CD4-positive, alpha-beta T cell treated with Interleukin-15 for 4 hours (primary cell): ENCODE measurements around the gene GPX2.

Experiments
- DNase-seq: peaks from one replicate; pipeline ENCODE4 v3.0.0-alpha.2; 2020; ENCODE audit warnings: low spot score

The GPX2 gene

GRCh38 chr14:64942531-64943111 lies at the start of gene GPX2:
TSS of gene GPX2 (minus strand) at chr14:64942745. CDS start at chr14:64942726, 19 bp downstream.
- no peak for DNase-seq

GRCh38 chr14:64990939-64991338 lies 48.4 kb upstream of the GPX2 start:
- no peak for DNase-seq

DNA sequence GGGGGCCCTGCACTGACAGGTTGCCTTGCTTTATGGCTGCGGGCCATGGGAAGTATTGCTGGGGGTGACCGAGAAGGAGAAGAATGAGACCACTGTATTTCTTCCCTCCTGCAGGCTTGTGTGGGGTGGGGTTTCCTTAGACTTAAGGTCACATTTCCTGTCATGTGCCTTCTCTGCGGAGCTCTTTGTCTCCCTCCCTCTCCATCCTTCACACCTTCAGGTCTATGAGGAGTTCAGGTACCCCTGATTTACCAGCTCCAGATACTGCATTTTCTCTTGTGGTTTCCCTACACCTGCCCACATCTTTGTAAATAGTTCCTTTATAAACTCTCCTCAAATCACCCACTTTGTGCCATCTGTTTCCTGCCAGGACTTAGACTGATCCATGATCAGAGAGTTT lies 47.8 kb upstream of the GPX2 start:
- peak; percentile 31 for DNase-seq

DNA sequence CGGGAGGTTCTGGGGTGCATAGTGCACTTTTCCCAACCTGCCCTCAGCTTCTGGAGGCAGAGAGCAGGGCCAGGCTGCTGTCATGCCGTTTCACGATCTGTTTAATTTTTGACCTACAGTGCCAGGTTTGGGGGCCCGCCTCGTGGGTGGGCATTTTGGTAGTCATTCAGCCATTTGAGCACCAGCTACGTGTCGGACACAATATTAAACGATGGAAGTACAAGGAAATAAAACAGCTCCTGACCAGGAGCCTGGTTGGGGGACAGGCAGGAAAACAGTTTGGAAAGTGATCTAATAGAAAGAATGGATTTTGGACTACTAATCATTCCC lies 44.9 kb upstream of the GPX2 start:
- no peak for DNase-seq

DNA sequence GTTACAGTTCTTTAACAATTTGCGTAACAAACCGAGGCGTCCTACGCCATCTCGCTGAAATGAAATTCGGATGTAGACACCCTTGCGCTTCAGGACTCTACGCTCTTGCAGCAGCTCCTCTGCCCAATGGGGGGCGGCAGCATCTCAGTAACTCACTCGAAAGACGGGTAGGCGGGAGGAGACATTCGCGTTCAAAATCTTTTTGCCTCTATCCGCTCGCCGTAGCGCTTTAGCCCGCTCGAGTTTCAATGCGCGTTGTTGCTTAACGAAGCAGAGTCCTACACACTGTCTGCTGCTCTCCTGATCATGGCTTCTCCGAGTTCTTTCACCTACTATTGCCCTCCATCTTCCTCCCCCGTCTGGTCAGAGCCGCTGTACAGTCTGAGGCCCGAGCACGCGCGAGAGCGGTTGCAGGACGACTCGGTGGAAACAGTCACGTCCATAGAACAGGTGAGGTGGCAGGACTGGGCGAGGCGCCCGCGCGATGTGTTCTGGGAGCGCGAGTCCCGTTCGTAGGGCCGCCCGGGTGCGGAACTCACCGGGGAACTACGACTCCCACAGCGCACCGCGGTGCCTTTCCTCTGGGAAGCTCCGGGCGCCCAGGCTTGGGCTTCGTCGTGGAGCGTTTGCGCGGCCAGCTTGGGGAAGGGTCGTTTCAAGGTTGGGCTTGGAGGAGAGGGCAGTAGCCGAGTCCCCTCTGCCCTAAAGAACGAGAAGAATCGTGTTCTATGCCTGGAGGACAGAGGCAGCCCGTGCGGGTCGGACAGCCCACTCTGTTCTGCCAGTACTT lies 44.3 kb upstream of the GPX2 start, which contains the start of gene FNTB:
TSS of gene FNTB (plus strand) at position 248 of the 790 bp plus-strand sequence. CDS start at position 307, 59 bp downstream.
- DNase-seq, result peak; percentile 96

GRCh38 chr14:64983439-64984310 lies 41.1 kb upstream of the GPX2 start:
- peak; percentile 56 for DNase-seq

GRCh38 chr14:64979336-64980074 lies 37.0 kb upstream of the GPX2 start:
- DNase-seq, result no peak

DNA sequence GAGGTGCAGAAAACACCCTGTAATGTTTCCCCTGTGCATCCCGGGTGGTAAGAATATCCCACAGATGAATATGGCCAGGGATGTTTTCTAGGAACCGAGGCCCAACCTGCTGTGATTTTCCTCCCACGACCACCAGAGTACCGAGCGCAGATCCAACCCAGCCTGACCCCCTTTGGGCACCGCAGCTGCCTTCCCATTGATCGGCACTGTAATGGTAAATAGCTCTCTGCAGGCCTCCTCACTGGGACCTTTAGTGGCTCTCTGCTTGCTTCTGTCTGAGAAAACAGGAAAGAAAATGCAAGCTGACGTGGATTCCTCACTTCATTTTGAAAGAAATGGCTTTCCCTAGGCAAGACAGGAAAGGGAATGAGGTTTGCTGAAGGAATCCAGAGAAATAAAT lies 32.0 kb upstream of the GPX2 start:
- no peak for DNase-seq

GRCh38 chr14:64973826-64974225 lies 31.3 kb upstream of the GPX2 start:
- DNase-seq, result no peak

DNA sequence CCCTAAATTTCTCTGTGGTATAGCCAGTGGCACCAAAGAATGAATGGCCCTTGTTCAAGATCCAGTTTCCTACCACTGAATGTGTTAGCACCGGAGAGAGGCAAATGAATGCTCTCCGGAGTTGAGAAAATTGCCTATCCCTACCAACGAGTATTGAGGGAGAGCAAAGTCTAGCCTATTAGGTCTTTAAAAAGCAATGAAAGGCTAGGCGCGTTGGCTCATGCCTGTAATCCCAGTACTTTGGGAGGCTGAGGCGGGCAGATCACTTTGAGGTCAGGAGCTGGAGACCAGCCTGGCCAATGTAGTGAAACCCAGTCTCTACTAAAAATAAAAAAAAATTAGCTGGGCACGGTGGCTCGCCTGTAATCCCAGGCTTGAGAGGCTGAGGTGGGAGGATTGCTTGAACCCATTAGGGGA lies 30.5 kb upstream of the GPX2 start:
- no peak for DNase-seq

DNA sequence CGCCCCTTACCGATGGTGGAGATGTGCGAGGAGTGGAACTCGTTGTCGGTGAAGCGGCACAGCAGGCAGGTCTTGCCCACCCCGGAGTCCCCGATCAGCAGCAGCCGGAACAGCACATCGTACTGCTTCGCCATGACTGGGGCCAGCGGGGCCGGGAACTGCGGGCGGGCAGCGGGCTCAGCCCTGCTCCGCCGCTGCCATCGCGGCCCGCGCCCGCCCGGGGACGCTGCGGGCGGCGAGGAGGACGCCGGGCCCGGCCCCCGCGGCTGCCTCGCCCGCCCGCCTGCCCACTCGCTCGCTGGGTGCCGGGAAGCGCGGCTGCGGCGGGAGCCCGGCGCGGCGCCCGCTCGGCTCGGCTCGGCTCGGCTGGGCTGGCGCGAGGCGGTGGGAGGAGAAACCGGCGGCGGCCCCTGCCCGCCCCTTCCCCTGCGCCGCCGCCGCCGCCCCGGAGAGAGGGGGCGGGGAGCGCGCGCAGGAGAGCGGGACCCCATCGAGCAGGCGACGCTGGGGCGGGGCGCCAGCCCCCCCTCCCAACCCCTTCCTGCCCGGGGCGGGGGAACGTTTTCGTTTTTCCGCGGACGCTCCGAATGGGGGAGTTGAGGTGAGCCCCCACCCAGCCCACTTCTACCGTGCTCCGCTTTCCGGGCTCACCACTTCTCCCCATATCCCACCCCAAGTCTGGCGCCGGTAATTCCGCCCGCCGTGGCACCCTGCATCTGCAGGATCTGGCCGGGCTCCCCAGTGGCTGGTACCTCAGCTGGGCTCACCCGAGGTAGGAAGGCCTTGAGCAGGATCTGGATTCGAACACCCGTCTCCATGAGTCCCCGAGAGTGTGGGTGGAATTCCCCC lies 29.6 kb upstream of the GPX2 start, which contains the start of gene RAB15:
TSS of gene RAB15 (minus strand) at position 394 of the 849 bp plus-strand sequence. CDS start at position 134, 260 bp downstream.
- DNase-seq, result peak; percentile 26

DNA sequence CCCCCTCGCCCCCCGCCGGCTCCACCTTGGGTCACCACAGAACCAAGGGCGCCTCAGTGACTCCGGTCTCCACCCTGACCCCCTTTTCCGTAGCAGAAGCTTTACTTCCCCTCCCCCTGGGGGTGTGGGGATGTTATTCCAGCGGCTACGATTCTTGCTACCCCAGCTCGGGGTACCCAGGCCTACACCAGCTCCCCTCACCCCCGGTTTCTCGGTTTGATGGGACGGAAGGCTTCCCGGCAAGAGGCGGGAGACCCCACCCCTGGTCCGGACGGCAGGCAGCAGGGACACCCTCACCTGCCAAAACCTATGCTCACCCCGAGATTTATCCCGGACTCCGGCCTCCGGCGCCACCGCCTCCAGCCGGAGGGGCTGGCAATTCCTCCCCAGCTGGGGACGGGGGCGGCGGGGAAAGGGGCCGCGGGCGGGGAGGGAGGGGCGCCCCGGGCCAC lies 29.0 kb upstream of the GPX2 start:
- DNase-seq, result no peak

GRCh38 chr14:64970776-64971477 lies 28.4 kb upstream of the GPX2 start:
- no peak for DNase-seq

GRCh38 chr14:64970041-64970440 lies 27.5 kb upstream of the GPX2 start:
- DNase-seq, result no peak

DNA sequence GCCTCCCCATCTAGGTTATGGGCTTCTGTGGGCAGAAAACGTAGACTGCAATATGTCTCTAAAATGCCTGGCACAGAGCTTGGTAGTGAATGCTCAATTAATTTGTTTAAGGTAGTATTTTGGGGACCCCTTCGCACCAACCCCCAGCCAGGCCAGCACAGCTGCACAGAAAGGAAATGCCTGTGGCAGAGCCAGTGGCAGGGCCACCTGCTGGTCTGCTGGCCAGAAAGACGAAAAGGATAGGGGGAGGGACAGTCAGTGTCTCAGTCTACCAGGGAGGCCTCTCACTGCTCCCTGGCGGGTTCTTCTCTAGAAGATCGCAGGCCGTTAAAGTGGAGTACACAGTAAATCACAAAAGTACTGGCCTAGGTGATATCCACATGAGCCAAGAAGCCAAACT lies 26.1 kb upstream of the GPX2 start:
- no peak for DNase-seq

- no peak for DNase-seq
Measured at GRCh38 chr14:64968167-64968566, 25.6 kb upstream of the GPX2 start.

- no peak for DNase-seq
Measured at GRCh38 chr14:64966976-64967375, 24.4 kb upstream of the GPX2 start.

DNA sequence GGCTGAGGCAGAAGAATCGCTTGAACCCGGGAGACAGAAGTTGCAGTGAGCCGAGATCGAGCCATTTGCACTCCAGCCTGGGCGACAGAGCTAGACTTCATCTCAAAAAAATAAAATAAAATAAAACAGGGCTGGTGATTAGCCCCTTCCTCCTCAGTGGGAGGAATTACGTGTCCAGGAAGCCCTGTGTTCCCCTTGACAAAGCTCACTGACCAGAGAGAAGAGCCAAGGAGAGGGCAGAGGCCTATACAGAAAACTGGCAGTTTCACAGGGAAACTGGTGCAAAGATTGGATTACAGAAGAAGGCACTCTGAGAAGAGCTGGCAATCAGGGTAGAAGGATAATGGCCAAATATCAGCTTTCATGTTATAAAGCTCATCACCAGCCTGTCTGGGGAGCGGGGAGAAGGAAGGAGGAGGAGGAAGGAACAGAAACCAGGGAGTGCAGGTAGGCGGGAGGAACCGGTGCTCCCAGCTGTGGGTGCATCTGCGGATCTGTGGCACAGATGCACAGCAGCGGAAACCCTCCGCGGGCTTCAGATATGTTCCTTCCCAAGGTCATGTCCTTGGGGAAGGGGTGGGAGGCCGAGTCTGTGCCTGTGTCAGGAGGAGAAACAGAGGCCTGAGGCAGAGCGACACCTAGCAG lies 22.9 kb upstream of the GPX2 start:
- DNase-seq, result no peak

GRCh38 chr14:64963611-64964010 lies 21.1 kb upstream of the GPX2 start:
- no peak for DNase-seq
